HEK293T (cell line): Measurements from ENCODE around the gene TPCN2.

ENCODE experiments used
- ARNT ChIP-seq: fragments of 450-650 bp; IDR thresholded peaks from 2 replicates; pipeline ENCODE4 v1.6.1; 2017; ENCODE audit warnings: mild to moderate bottlenecking
- BHLHE40 ChIP-seq: fragments of 450-650 bp; IDR thresholded peaks from 2 replicates; pipeline ENCODE4 v1.6.1; 2016; ENCODE audit warnings: mild to moderate bottlenecking, moderate library complexity, borderline replicate concordance
- CTBP1 ChIP-seq: fragments of 450-650 bp; IDR thresholded peaks from 2 replicates; pipeline ENCODE4 v1.6.1; 2016; ENCODE audit warnings: borderline replicate concordance
- ELF4 ChIP-seq: fragments of 450-650 bp; IDR thresholded peaks from 2 replicates; pipeline ENCODE4 v1.6.1; 2017; ENCODE audit warnings: antibody characterized with exemption
- FOXA1 ChIP-seq: fragments of 450-650 bp; IDR thresholded peaks from 2 replicates; pipeline ENCODE4 v1.6.1; 2016; ENCODE audit warnings: mild to moderate bottlenecking
- FOXK2 ChIP-seq: fragments of 450-650 bp; IDR thresholded peaks from 2 replicates; pipeline ENCODE4 v1.6.1; 2016; ENCODE audit warnings: mild to moderate bottlenecking
- FOXM1 ChIP-seq: fragments of 450-650 bp; IDR thresholded peaks from 2 replicates; pipeline ENCODE4 v1.6.1; 2017; ENCODE audit warnings: mild to moderate bottlenecking, borderline replicate concordance
- HDGF ChIP-seq: fragments of 450-650 bp; IDR thresholded peaks from 2 replicates; pipeline ENCODE4 v1.6.1; 2017; ENCODE audit warnings: antibody characterized with exemption, borderline replicate concordance
- L3MBTL2 ChIP-seq: fragments of 450-650 bp; conservative IDR thresholded peaks from 2 replicates; pipeline ENCODE4 v1.6.1; 2016; ENCODE audit warnings: mild to moderate bottlenecking
- LEF1 ChIP-seq: fragments of 450-650 bp; IDR thresholded peaks from 2 replicates; pipeline ENCODE4 v1.6.1; 2017; ENCODE audit warnings: mild to moderate bottlenecking, borderline replicate concordance
- SP1 ChIP-seq: fragments of 450-650 bp; IDR thresholded peaks from 2 replicates; pipeline ENCODE4 v1.6.1; 2017
- SUZ12 ChIP-seq: fragments of 450-650 bp; IDR thresholded peaks from 2 replicates; pipeline ENCODE4 v1.6.1; 2016; ENCODE audit warnings: mild to moderate bottlenecking
- TARDBP ChIP-seq: fragments of 450-650 bp; IDR thresholded peaks from 2 replicates; pipeline ENCODE4 v1.6.1; 2016

DNA sequence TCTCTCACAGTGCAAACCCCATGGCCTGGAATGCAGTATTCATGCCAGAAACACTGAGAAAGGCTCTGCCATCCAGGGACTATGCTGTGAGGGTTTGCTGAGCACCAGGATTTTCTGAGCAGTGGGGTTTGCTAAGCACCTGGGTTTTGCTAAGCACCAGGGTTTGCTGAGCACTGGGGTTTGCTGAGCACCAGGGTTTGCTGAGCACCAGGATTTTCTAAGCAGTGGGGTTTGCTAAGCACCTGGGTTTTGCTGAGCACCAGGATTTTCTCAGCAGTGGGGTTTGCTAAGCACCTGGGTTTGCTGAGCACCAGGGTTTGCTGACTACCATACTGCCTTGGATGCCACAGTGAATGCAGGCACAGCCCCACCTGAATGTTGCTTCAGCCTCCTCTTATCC is 58.7 kb downstream of the TPCN2 start:
- TF ChIP-seq CTBP1, result no peak
- TF ChIP-seq FOXM1, result no peak
- TF ChIP-seq L3MBTL2, result no peak
- no peak for TF ChIP-seq TARDBP
- no peak for TF ChIP-seq ARNT
- TF ChIP-seq SP1, result no peak
- TF ChIP-seq ELF4, result no peak
- no peak for TF ChIP-seq BHLHE40
- TF ChIP-seq HDGF, result no peak
- no peak for TF ChIP-seq SUZ12
- TF ChIP-seq LEF1, result no peak
- no peak for TF ChIP-seq FOXA1
- no peak for TF ChIP-seq FOXK2
